ENCODE measurements around the gene HMCN2. TPM values are rescaled to one million over a fixed set of nuclear protein-coding genes. Genes with fewer than 3 reads are reported as not detected.
A peak's percentile ranks its signal among the peaks of the same experiment; 100 is the strongest.
"Not testable (repeated sequence)": the region's sequence is repeated elsewhere in the genome, so short reads cannot be mapped to it uniquely, and the experiment has no call there.

Gene HMCN2
- total RNA-seq, 8 experiments from 2014 or later, result 0.54 to 2.1 (median 0.79) TPM

DNA sequence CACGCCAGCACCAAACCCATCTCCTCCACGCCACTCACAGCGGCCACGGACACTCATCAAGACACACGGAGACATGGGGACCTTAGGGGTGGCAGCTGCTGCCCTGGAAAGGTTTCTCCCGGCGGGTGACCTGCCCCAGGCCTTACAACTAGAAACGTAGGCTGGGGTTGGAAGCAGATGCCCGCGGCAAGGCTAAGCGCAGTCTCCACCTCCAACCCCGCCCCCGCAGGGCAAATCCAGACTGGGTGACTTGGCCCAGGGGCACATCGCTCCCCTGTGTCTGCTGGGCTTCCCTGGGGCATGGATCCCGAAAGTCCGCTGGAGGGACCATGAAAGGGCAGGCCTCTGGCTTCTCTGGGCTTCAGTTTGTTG is 167.2 kb downstream of the HMCN2 start:
- ATAC-seq (replicated peaks in 6 of 8), result peak in 3 of 8 experiments; percentile 1 to 6 (median 5)
- no peak overlapping the region for H3K4me3 ChIP-seq
- H3K27ac ChIP-seq, result no peak overlapping the region
- in situ Hi-C loops (cut with MboI; ENCODE audit: low pct_unique_long_range_greater_than_20kb in 2 of 9, low sequenced_read_pairs in 9 of 9, unreplicated experiment in 9 of 9), result no loop called here
- WGBS, 10 experiments, result 63 to 75% (median 73%) methylated on average over 3 to 6 of the region's 16 CpGs; no CpG with 5 or more reads in 7 of the 10 experiments
- peaks cover 3 to 7% of the 10 kb centered on the region in 2 donors for H3K4me1 ChIP-seq (replicated peaks in 1 of 2)

DNA sequence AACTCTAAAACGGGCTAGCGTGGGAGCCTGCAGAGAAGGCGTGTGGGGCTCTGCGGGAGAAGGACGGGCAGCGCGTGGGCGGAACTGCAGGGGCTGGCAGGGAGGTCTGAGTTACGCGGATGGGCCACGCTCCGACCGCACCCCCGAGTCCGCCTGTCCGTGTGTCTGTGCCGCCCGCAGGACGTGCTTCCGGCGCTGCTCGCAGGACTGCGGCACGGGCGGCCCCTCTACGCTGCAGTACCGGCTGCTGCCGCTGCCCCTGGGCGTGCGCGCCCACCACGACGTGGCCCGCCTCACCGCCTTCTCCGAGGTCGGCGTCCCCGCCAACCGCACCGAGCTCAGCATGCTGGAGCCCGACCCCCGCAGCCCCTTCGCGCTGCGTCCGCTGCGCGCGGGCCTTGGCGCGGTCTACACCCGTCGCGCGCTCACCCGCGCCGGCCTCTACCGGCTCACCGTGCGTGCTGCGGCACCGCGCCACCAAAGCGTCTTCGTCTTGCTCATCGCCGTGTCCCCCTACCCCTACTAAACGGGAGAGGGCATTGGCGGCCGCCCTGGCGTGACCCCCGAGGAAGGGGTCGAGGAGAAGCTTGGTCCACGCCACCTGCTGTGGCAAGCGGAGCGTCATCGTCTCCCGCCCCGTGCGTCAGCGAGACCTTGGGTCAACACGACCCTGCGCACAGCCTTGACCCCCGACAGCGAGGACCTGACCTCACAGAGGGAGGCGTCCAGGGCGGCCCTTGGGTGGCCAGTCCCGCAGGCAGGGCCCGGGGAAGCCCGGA is 167.8 kb downstream of the HMCN2 start:
- H3K27ac ChIP-seq, result no peak overlapping the region
- in situ Hi-C loops (cut with MboI; ENCODE audit: low pct_unique_long_range_greater_than_20kb in 2 of 9, low sequenced_read_pairs in 9 of 9, unreplicated experiment in 9 of 9), result no loop called here
- WGBS, 10 experiments, result 16 to 67% methylated on average over 2 to 5 of the region's 92 CpGs; no CpG with 5 or more reads in 8 of the 10 experiments
- peaks cover 0 to 6% of the 10 kb centered on the region in 2 donors for H3K4me1 ChIP-seq (replicated peaks in 1 of 2)
- ATAC-seq (replicated peaks in 6 of 8), result peak; percentile 74 to 98 (median 80)
- H3K4me3 ChIP-seq, result peak overlapping the region; percentile 13 to 27 (median 24)

DNA sequence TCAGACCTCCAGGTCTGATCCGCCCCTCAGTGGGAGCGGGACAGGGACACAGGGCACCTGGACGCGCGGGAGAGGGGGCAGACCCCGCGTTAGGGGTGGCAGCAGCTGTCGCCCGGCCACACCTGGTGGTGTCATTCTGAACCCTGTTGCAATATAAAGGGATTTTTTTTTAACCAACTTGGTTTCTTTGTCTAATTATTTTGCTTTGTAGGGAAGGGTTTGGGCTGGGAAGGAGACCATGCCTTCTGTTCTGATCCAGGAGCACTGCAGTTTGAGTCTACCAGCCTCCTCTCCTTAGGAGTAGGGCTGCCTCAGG is 168.3 kb downstream of the HMCN2 start:
- 60% methylated on average over 2 of the region's 9 CpGs; no CpG with 5 or more reads in 9 of the 10 experiments for WGBS, 10 experiments
- ATAC-seq (replicated peaks in 6 of 8), result no peak
- in situ Hi-C loops (cut with MboI; ENCODE audit: low pct_unique_long_range_greater_than_20kb in 2 of 9, low sequenced_read_pairs in 9 of 9, unreplicated experiment in 9 of 9), result no loop called here
- Histone ChIP-seq H3K27ac (no peak overlapping the region), H3K4me3 (no peak overlapping the region), H3K4me1 (replicated peaks in 1 of 2) (peaks cover 0 to 6% of the 10 kb centered on the region in 2 donors)

DNA sequence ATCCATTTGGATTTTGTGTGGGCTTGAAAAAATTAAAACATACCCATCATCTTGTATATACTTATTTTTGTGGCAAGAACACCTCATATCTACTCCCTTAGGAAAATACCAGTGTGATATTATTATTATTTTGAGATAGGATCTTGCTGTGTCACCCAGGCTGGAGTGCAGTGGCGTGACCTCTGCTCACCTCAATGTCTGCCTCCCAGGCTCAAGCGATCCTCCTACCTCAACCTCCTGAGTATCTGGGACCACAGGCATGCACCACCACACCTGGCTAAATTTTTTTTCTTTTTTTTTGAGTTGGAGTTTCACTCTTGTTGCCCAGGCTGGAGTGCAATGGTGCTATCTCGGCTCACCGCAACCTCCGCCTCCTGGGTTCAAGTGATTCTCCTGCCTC is 169.1 kb downstream of the HMCN2 start:
- in situ Hi-C loops (cut with MboI; ENCODE audit: low pct_unique_long_range_greater_than_20kb in 2 of 9, low sequenced_read_pairs in 9 of 9, unreplicated experiment in 9 of 9), result not testable (repeated sequence)
- 100% methylated on average over 1 of the region's 5 CpGs; no CpG with 5 or more reads in 7 of the 10 experiments for WGBS, 10 experiments

DNA sequence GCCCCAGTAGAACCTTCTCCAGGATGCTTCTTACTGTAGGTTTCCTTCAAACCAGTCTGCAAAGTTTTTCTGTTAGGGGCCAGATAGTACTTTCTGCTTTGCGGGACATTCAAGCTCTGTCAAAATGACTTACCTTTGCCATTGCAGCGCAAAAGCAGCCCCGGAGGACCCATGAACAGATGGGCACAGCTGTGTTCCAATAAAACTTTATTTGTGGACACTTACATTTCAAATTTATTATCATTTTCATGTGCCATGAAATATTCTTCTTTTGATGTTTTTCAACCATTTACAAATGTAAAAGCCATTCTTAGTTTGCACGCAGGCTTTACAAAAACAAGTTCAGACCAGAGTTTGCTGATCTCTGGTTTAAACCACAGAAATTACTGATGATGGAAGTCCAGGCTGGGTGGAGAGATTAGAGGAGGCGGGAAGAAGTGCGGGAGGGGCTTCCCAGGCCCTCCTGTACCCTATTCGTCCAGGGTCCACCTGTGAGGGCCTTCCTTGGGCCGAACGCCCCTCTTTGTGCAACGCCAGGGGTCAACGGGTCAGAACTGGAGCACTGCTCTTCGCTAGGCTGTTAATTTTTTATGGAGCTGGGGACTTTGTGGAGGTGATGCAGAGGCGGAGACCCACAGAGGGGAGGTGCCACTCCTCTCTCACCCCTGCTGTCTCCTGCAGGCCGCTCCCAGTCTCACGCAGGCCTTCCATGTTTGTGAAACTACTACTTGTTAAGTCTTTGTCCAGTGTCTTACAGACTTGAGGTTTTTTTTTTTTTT is 171.6 kb downstream of the HMCN2 start:
- no peak overlapping the region for H3K27ac ChIP-seq
- no peak overlapping the region for H3K4me3 ChIP-seq
- in situ Hi-C loops (cut with MboI; ENCODE audit: low pct_unique_long_range_greater_than_20kb in 2 of 9, low sequenced_read_pairs in 9 of 9, unreplicated experiment in 9 of 9), result no loop called here
- peaks cover 0 to 6% of the 10 kb centered on the region in 2 donors for H3K4me1 ChIP-seq (replicated peaks in 1 of 2)
- no peak for ATAC-seq (replicated peaks in 6 of 8)
- WGBS, 10 experiments, result 60 to 88% (median 85%) methylated on average over 1 to 10 of the region's 15 CpGs; no CpG with 5 or more reads in 3 of the 10 experiments

More for the DNA sequence above, 169.1 kb downstream of the HMCN2 start:
- ATAC-seq (replicated peaks in 6 of 8); H3K27ac ChIP-seq; H3K4me1 ChIP-seq (replicated peaks in 1 of 2); H3K4me3 ChIP-seq: not testable (repeated sequence)

DNA sequence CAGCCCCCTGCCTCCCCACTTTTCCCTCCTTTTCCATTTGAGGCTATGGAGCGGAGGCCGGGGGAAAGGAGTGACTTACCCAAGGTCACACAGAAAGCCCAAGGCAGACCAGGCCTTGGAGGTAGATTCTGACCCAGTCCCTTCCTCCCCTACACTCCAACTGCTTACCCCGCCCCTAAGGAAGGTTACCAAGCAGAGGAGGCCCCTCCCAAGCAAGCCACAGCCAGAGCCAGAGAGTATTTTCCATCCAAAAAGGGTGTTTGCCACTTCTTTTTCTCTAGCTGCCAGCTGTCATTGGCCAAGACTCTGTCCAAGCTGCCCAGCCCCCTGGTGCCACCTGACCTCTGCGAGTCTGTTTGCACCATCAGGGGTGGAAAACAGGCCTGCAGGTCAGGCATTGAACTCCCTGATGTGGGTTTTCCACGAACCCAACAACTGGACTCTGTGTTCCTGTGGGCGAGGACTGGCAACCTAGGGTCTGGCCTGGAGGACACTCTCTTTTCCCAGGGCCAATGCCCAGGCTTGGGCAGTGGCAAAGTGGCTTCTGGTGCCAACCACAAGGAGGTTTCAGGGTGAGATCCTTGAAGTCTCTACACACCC is 172.9 kb downstream of the HMCN2 start:
- Histone ChIP-seq H3K4me1 (replicated peaks in 1 of 2) (peaks cover 0 to 3% of the 10 kb centered on the region in 2 donors), H3K4me3 (no peak overlapping the region), H3K27ac (no peak overlapping the region)
- WGBS, 10 experiments, result 50 to 87% (median 70%) methylated on average over 1 to 5 of the region's 6 CpGs; no CpG with 5 or more reads in 4 of the 10 experiments
- in situ Hi-C loops (cut with MboI; ENCODE audit: low pct_unique_long_range_greater_than_20kb in 2 of 9, low sequenced_read_pairs in 9 of 9, unreplicated experiment in 9 of 9), result no loop called here
- ATAC-seq (replicated peaks in 6 of 8), result peak in 2 of 8 experiments; percentile 50 to 81

DNA sequence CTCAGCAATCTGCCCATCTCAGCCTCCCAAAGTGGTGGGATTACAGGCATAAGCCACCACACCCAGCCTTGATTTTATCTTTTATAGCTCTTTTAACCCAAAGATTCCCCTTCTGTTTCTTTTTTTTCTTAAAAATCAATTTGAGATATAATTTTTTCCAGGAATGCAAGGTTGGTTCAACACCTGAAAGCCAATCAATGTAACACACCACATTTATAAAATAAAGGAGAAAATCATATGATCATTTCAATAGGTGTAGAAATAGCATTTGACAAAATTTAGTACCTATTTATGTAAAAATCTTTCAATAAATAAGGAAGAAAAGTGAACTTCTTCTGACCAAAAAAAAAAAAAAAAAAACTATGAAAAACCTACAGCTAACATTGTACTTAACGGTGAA is 175.5 kb downstream of the HMCN2 start:
- 45 to 100% (median 88%) methylated on average over 1 of the region's 1 CpG; no CpG with 5 or more reads in 1 of the 10 experiments for WGBS, 10 experiments
- Histone ChIP-seq H3K4me3 (no peak overlapping the region), H3K4me1 (replicated peaks in 1 of 2) (peaks cover 5 to 8% of the 10 kb centered on the region in 2 donors), H3K27ac (no peak overlapping the region)
- in situ Hi-C loops (cut with MboI; ENCODE audit: low pct_unique_long_range_greater_than_20kb in 2 of 9, low sequenced_read_pairs in 9 of 9, unreplicated experiment in 9 of 9), result no loop called here
- no peak for ATAC-seq (replicated peaks in 6 of 8)

DNA sequence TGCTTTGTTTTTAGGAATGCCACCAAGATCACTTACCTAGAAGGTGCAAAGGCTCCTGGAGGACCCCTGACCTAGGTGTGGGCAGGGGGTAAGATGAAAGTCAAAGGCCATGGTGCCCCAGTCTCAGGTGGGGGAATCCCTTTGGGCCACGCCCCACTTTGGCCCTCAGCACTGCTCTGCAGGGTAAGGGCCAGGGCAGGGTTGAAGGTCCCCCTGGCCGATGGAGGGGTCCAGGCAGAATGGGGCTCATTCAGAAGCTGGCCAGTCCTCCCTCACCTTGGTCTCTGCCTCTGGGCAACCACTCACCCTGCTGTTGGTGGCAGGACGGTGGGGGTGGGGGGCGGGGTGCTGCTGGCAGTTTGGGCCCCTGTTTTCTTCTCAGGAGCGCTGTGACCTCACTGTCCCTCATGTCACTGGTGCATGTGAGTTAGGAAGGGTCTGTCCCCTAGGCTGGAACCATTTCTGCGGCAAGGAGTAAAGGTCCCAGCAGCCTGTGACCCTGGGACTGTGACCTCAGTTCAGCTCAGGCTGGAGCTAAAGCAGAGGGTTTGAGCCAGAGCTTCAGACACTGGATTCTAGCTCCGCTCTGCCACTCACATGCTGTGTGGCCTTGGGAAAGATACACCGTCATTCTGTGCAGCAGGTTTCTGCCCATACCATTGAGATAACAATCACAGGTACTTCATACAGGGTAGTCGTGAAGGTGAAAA is 177.3 kb downstream of the HMCN2 start:
- Histone ChIP-seq H3K4me3 (no peak overlapping the region), H3K4me1 (replicated peaks in 1 of 2) (peaks cover 24 to 27% of the 10 kb centered on the region in 2 donors), H3K27ac (no peak overlapping the region)
- in situ Hi-C loops (cut with MboI; ENCODE audit: low pct_unique_long_range_greater_than_20kb in 2 of 9, low sequenced_read_pairs in 9 of 9, unreplicated experiment in 9 of 9), result no loop called here
- no peak for ATAC-seq (replicated peaks in 6 of 8)
- WGBS, 10 experiments, result 80 to 95% (median 91%) methylated on average over 1 to 3 of the region's 9 CpGs; no CpG with 5 or more reads in 6 of the 10 experiments

DNA sequence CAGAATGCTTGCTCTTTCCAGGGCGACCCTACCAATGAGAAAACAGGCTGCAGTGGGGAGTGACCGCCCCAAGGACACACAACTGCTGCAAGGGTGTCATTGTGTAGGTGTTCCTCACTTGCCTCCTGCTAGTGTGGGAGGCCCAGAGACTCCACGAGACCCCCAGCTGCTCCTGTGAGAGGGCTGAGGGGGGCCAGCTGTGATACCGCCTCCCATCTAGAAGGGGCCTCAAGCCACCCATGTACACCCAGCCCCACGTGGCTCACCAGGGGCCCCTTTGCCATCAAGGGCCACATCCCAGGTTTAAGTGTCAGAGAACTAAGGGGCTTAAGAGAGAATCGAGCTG is 177.9 kb downstream of the HMCN2 start:
- whole genome bisulfite sequencing, 10 experiments, result 50 to 100% (median 100%) methylated on average over 1 to 2 of the region's 6 CpGs; no CpG with 5 or more reads in 7 of the 10 experiments
- peaks cover 29 to 32% of the 10 kb centered on the region in 2 donors for H3K4me1 ChIP-seq (replicated peaks in 1 of 2)
- in situ Hi-C loops (cut with MboI; ENCODE audit: low pct_unique_long_range_greater_than_20kb in 2 of 9, low sequenced_read_pairs in 9 of 9, unreplicated experiment in 9 of 9), result no loop called here
- no peak for ATAC-seq (replicated peaks in 6 of 8)
- no peak overlapping the region for H3K4me3 ChIP-seq
- H3K27ac ChIP-seq, result no peak overlapping the region

DNA sequence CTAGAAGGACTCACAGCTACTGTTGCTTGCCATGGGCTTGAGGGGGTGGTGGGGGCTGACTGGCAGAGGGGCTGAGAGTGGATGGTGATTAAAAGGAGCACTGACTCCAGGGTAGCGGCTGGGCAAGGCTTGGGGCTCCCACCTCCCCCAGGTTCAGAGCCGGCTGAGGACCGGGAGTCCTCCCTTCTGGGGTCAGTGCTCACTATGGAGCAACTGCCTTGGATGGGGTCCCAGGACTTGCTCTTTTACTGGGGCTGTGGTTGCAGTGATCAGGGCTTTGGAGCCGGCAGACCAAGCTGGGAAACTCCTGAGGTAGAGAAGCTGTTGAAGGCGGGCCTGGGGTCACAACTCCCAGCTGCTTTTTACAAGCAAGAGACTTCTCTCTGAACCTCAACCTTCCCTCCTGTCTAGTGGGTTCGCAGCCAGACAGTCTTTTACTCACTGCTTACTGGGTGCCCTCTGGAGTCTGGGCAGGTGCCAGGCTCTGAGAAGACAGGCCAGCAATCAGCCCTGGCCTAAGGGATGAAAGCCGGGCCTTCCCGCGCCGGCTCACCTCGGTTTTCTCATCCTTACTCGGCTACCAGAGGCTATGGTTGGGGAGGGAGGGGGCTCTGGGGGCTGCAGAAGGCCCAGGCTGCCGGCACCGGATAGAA is 178.4 kb downstream of the HMCN2 start:
- 93 to 100% (median 100%) methylated on average over 1 to 4 of the region's 14 CpGs; no CpG with 5 or more reads in 6 of the 10 experiments for WGBS, 10 experiments
- Histone ChIP-seq H3K4me3 (peak overlapping the region in 2 of 5 donors; percentile 43 to 49), H3K27ac (no peak overlapping the region), H3K4me1 (replicated peaks in 1 of 2) (peaks cover 35 to 36% of the 10 kb centered on the region in 2 donors)
- in situ Hi-C loops (cut with MboI; ENCODE audit: low pct_unique_long_range_greater_than_20kb in 2 of 9, low sequenced_read_pairs in 9 of 9, unreplicated experiment in 9 of 9), result no loop called here
- no peak for ATAC-seq (replicated peaks in 6 of 8)

DNA sequence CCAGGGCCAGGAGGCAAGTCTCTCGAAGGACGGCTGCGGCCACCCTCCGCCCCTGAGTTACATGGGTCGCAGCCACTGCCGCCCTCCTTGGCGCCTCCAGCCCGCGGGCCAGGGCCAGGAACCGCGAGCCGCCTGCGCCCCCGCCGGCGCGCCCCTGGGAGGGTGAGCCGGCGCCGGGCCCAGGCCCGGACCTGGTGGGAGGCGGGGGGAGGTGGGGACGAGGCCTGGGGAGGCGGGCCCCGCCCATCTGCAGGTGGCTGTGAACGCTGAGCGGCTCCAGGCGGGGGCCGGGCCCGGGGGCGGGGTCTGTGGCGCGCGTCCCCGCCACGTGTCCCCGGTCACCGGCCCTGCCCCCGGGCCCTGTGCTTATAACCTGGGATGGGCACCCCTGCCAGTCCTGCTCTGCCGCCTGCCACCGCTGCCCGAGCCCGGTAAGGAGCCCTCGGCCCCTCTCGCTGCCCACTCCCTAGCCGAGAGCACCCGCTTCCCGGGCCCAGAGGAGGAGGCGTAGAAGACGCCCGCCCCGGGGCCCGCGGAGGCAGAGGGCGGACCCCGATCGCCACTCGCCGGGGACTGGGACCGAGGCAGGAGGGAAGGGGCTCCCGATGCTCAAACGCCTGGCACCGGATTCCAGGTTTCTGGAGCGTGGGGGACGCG is 179.1 kb downstream of the HMCN2 start, which contains the start of gene ASS1:
Gene ASS1, plus strand, starts transcription at position 397 of the 657 bp plus-strand sequence. CDS start 7,268 bp downstream, outside the sequence.
- WGBS, 10 experiments, result no CpG with 5 or more reads among the region's 66 CpGs
- Histone ChIP-seq H3K4me1 (replicated peaks in 1 of 2) (peaks cover 42% of the 10 kb centered on the region in 2 donors), H3K27ac (peak within 1 kb of the TSS in 1 of 2 donors; percentile 57), H3K4me3 (peak within 1 kb of the TSS; percentile 25 to 49 (median 38))
- peak; percentile 35 to 76 (median 64) for ATAC-seq (replicated peaks in 6 of 8)
- in situ Hi-C loops (cut with MboI; ENCODE audit: low pct_unique_long_range_greater_than_20kb in 2 of 9, low sequenced_read_pairs in 9 of 9, unreplicated experiment in 9 of 9), result no loop called here
